ENCODE measurements around the gene TPRG1L. TPM values are rescaled to one million over a fixed set of nuclear protein-coding genes. Genes with fewer than 3 reads are reported as not detected.

The TPRG1L gene
- total and polyA plus RNA-seq, 10 of the 15 experiments (the other 5 are each of a cell fraction or from before 2014, with no cell fraction given): 1.5 to 16.5 (median 8.0) TPM

- no peak for TF ChIP-seq IRF3 (IDR thresholded peaks at IDR 0.05)
These were observed 23.1 kb upstream of the TPRG1L start (continued) for GRCh38 chr1:3601743-3602142.

GRCh38 chr1:3602375-3602774 is 22.4 kb upstream of the TPRG1L start:
- ChIA-PET POLR2A (no interaction called here), SMC1A (ENCODE audit: uncharacterized antibody, unreplicated experiment) (no interaction called here), RAD21 (ENCODE audit: unreplicated experiment) (no interaction called here), CTCF (no interaction called here)
- Histone ChIP-seq H3K9me3 (replicated peaks; ENCODE audit: control insufficient read depth, insufficient read depth, low read length) (no peaks in the 10 kb centered on the region), H4K20me1 (ENCODE audit: control insufficient read depth, insufficient read depth) (no peaks in the 10 kb centered on the region), H3K9ac (ENCODE audit: control insufficient read depth, insufficient read depth, low read length) (no peak overlapping the region), H3K27me3 (replicated peaks in 1 of 2; ENCODE audit: control insufficient read depth in 2 of 2, insufficient read depth in 2 of 2, low read length in 1 of 2) (no peaks in the 10 kb centered on the region; a peak in 1 of 4 replicates), H3K79me2 (ENCODE audit: control insufficient read depth, insufficient read depth, low read length) (no peaks in the 10 kb centered on the region), H3K27ac (ENCODE audit: control insufficient read depth, insufficient read depth) (no peak overlapping the region), H2AFZ (ENCODE audit: control insufficient read depth, low read depth, low read length) (no peak overlapping the region), H3K4me2 (ENCODE audit: control insufficient read depth, insufficient read depth) (no peak overlapping the region), H3K4me1 (ENCODE audit: control insufficient read depth, insufficient read depth, low read length) (0 out of 2 replicates have a peak, but pooled peaks cover 4% of the 10 kb centered on the region), H3K36me3 (ENCODE audit: control insufficient read depth in 2 of 2, insufficient read depth in 2 of 2, low read length in 1 of 2) (no peaks in the 10 kb centered on the region), H3K4me3 (no peak overlapping the region)
- no peak for FAIRE-seq
- no peak for ATAC-seq
- WGBS (ENCODE audit: insufficient coverage, insufficient replicate concordance, low lambda C conversion rate, missing lambda C conversion rate): 47% methylated on average over 21 of the region's 21 CpGs
- BruUV-seq (replicated peaks): no TSS peak
- in situ Hi-C loops (cut with MboI) (no loop called here), intact Hi-C loops (cut with micrococcal nuclease; ENCODE audit: unreplicated experiment) (no loop called here)
- no peak for DNase-seq (ENCODE audit: low read depth, low spot score)
- no peak for TF ChIP-seq RAD21 (IDR thresholded peaks at IDR 0.05; ENCODE audit: insufficient read depth, low read depth, low read length)
- TF ChIP-seq CBFB (IDR thresholded peaks at IDR 0.05; ENCODE audit: low read depth): no peak
- no peak for TF ChIP-seq HSF1 (IDR thresholded peaks at IDR 0.05; ENCODE audit: low read depth, low read length)
- no peak for TF ChIP-seq BHLHE40 (IDR thresholded peaks at IDR 0.05; ENCODE audit: borderline replicate concordance in 1 of 2, low read depth in 2 of 2, low read length in 1 of 2)
- no peak for TF ChIP-seq JUND (IDR thresholded peaks at IDR 0.05; ENCODE audit: low read depth, low read length)
- no peak for TF ChIP-seq ZNF24 (IDR thresholded peaks at IDR 0.05)
- no peak for TF ChIP-seq SREBF1 (IDR thresholded peaks at IDR 0.05; ENCODE audit: low read length)
- TF ChIP-seq SREBF2 (IDR thresholded peaks at IDR 0.05; ENCODE audit: low read length): no peak
- no peak for TF ChIP-seq RAD51 (IDR thresholded peaks at IDR 0.05)
- TF ChIP-seq MEF2B (IDR thresholded peaks at IDR 0.05; ENCODE audit: partially characterized antibody, poor library complexity, severe bottlenecking): no peak
- no peak for TF ChIP-seq ATF2 (IDR thresholded peaks at IDR 0.05; ENCODE audit: low read length)
- no peak for TF ChIP-seq NFXL1 (IDR thresholded peaks at IDR 0.05; ENCODE audit: borderline replicate concordance)

All from GM12878 (cell line).